GM12874 (cell line): ENCODE measurements around the gene SEC14L6.

Experiments used
- TF ChIP-seq, protein P1 (sequence below): IDR thresholded peaks from 2 replicates; pipeline ENCODE4 v1.5.1; 2011; ENCODE audit warnings: low read depth, mild to moderate bottlenecking, control low read depth, low read length, moderate library complexity; ENCODE audit not compliant: insufficient read depth

Gene SEC14L6

DNA sequence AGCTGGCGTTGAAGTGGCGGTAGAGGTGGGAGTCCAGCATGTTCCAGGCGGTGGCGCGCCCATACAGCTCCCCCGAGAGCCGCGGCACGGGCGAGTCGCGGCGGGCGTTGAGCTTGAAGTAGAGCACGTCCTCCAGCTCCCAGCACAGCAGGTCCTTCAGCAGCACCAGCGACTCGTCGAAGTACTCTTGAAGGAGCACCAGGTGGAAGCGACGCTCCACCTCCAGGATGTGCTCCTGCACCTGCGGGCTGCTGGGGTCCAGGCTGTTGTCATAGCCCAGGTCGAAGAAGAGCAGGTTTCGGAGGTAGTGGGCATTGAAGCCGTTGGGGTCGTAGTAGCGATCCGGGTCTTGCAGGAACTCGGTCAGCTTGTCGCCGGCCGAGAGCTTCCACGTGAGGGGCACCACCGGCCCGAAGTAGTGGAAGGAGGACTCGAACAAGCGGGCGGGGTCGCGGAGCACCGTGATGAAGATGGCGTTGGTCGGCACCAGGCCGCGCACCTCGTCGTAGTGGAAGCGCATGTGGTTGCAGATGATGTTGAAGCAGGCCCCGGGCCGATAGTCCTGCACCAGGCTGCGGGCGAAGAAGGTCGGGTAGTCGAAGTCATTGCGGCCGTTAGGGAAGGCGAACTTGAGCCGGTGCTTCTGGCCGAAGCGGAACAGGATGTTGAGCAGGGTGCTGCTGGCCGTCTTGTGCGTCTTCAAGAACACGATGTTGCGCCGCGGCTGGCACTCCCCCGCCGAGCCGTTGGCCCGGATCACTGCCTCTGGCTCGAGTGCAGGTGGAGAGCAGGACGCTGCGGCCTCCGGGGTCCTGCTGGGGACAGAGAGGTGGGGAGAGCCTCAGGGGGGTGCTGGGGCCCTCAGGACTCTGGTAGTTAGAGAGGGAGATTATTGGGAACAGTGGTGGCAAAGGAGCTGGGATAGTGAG, 9.0 kb upstream of the SEC14L6 start:
- TF ChIP-seq, protein P1, sequence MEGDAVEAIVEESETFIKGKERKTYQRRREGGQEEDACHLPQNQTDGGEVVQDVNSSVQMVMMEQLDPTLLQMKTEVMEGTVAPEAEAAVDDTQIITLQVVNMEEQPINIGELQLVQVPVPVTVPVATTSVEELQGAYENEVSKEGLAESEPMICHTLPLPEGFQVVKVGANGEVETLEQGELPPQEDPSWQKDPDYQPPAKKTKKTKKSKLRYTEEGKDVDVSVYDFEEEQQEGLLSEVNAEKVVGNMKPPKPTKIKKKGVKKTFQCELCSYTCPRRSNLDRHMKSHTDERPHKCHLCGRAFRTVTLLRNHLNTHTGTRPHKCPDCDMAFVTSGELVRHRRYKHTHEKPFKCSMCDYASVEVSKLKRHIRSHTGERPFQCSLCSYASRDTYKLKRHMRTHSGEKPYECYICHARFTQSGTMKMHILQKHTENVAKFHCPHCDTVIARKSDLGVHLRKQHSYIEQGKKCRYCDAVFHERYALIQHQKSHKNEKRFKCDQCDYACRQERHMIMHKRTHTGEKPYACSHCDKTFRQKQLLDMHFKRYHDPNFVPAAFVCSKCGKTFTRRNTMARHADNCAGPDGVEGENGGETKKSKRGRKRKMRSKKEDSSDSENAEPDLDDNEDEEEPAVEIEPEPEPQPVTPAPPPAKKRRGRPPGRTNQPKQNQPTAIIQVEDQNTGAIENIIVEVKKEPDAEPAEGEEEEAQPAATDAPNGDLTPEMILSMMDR, result no peak

DNA sequence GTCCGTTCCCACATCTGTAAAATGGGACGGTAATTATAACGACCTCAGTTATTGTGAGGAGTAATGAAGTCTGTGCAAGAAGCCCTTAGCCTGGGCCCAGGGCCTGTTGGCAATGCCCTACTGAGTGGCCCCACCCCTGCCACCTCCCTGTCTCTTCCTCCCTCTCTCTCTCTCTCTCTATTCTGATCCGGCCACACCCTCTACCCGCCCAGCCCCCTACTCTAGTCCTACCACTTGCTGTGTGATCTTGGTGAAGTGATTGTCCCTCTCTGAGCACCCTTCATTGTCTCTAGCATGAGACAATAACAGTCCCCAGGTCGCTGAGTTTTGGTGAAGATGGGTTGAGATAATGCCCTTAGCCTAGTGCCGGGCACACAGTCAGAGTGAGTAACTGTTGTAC, 7.4 kb upstream of the SEC14L6 start:
- TF ChIP-seq, protein P1, result no peak

DNA sequence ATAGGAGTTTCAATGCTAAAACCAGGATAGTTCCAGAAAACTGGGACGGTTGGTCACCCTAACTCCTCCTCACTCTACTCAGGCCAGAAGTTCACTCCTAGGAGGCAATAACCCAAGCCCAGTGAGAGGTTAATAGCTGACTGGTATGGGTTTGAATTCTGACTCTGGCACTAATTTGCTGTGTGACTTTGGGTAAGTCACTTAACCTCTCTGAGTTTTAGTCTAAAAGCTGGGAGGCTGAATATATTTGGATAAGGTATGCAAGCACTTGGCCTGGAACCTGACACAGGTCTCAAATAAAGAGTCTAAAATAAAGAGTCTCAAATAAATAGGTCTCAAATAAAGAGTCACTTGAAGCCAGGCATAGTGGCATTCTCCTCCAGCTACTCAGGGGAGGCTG, 6.2 kb upstream of the SEC14L6 start:
- TF ChIP-seq, protein P1, result no peak

DNA sequence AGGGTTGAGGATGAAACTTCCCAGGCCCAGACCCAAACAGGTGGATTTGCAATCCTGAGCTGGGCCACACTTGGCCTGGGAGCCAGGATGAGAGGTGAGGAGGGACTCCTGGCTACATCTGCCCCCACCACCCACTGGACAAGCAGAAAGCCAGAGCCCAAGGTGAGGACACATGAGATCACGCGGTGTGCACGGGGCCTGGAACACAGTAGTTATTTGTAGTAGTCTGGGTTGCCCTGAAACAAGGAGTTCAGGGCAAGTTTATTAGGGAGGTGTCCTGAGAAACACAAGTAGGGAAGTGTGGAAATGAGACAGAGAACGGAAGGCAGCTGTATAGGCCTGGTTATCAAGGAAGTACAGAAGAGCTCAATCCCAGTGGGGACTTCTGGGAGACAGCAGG, 647 bp upstream of the SEC14L6 start:
- TF ChIP-seq, protein P1, result no peak

DNA sequence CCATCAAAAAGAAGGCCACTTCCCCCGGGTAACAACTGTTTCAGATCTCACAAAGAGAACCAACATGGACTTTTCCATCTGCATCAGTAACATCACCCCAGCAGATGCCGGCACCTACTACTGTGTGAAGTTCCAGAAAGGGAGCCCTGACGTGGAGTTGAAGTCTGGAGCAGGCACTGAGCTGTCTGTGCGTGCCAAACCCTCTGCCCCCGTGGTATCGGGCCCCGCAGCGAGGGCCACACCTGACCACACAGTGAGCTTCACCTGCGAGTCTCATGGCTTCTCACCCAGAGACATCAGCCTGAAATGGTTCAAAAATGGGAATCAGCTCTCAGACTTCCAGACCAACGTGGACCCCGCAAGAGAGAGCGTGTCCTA, 3.7 kb downstream of the SEC14L6 start:
- TF ChIP-seq, protein P1, result no peak

DNA sequence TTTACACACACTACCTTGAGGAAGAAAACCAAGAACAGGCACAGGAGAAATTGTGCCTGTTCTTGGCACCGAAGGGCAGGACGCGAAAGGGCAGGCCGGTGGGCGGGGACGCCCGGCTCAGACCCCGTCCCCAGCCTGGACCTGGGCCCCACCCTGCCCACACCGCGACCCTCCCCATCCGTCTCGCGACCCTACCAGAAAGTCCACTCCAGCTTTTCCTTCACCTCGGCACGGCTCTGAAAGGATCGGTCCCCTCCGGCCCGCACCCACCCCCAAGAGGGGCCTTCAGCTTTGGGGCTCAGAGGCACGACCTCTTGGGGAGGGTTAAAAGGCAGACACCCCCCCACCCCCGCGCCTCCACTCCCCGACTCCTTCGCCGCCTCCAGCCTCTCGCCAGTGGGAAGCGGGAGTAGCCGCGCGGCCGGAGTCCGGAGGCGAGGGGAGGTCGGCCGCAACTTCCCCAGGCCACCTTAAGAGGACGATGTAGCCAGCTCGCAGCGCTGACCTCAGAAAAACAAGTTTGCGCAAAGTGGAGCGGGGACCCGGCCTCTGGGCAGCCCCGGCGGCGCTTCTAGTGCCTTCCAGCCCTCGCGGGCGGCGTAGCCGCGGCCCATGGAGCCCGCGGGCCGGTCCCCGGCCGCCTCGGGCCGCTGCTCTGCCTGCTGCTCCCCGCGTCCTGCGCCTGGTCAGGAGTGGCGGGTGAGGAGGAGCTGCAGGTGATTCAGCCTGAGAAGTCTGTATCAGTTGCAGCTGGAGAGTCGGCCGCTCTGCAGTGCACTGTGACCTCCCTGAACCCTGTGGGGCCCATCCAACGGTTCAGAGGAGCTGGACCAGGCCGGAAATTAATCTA, 4.4 kb downstream of the SEC14L6 start:
- TF ChIP-seq, protein P1, result no peak

DNA sequence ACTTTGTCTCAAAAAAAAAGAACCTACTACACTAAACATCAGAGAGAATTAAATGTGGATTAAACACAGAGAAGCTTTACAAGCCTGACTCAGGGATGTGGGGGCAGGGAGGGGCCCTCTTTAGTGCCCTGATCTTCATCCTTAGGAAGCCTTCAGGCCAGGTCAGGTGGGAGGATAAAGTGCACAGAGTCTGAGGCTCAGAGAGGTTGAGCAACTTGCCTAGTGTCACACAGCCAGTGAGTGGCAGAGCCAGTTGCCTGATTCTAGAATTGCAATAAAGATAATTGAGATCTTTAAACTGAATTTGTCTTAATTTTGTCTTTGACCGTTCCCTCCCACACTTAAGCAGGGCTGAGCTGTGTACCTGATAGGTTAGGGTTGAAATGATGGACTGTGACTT, 7.2 kb downstream of the SEC14L6 start:
- TF ChIP-seq, protein P1, result no peak
